ENCODE results near the gene TMEM141. TPM values are rescaled to one million over a fixed set of nuclear protein-coding genes. Genes with fewer than 3 reads are reported as not detected.
"Not testable (repeated sequence)": the region's sequence is repeated elsewhere in the genome, so short reads cannot be mapped to it uniquely, and the experiment has no call there.

TMEM141 gene
- total and polyA plus RNA-seq, 12 donors: 48.1 to 107 (median 64.1) TPM

GRCh38 chr9:136753371-136754058, 37.6 kb upstream of the TMEM141 start:
- DNase-seq: no peak
- 88 to 89% methylated on average over 31 of the region's 31 CpGs for WGBS, 2 donors

DNA sequence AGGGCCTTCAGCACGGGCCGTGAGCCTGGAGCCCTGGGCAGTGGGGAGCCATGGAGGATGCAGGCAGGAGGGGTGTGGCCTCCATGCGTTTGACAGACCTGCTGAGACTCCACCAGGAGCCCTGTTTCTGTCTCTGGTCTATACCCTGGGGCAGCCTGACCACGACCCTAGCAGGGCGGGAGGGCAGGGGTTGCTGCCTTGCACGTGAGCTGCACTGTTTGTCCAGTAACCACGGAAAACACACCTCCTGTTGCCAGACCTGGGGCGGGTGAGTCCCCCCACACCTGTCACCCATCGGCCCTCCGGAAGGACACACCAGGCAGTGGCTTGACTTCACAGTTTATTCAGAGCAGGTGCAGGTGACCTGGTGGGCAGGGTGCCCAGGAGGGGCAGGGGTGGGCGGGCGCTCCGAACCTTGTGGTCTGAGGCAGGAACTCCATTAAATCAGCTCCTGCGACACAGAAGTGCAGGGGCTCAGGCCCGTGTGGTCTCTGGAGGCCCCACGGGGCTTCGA, 37.0 kb upstream of the TMEM141 start:
- no peak for DNase-seq

More at GRCh38 chr9:136753371-136754058, 37.6 kb upstream of the TMEM141 start:
- Histone ChIP-seq H3K27ac (no peak overlapping the region), H3K4me1 (peaks cover 8 to 20% (median 17%) of the 10 kb centered on the region in 9 donors), H3K4me3 (no peak overlapping the region), H3K27me3 (no peaks in the 10 kb centered on the region), H3K9me3 (peaks cover 0 to 18% (median 0%) of the 10 kb centered on the region in 11 donors), H3K36me3 (no peaks in the 10 kb centered on the region)
- TF ChIP-seq CTCF (IDR thresholded peaks at IDR 0.05): no peak
- intact Hi-C loops (cut with DNase I): no loop called here
- no peak for ATAC-seq

DNA sequence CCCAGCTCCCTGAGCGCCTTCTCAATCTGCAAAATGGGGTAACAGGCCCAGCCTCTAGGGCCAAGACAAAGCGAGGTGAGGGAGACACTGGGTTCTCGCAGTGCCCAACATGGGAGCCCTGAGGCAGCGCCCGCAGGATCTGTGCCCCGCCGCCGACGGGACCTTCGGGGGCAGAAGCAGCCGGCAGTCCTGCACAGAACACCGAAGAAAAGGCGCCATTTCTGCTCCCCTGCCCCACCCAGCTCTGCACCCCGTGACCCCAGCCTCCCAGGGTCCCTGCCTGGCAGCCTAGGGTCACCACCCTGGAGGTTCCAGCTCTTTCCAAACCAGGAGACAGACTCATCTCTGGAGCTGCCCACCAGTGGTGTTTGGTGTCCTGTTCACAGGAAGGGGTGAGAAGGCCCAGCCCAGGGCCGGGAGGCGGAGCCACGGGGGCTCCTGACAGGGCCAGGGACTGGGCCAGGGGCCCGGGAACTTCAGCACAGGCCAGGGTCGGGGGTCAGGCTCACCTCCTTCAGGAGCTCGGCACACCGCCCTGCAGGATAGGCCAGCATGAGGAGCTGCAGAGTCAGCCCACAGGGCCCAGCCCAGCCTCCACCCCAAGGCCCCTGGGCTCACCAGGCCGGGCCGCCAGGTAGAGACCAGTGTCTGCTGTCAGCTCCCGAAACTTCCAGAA, 36.4 kb upstream of the TMEM141 start:
- peaks cover 0 to 8% (median 5%) of the 10 kb centered on the region in 9 donors for H3K4me1 ChIP-seq
- peaks cover 0 to 18% (median 0%) of the 10 kb centered on the region in 11 donors for H3K9me3 ChIP-seq
- intact Hi-C loops (cut with DNase I): no loop called here
- H3K27ac ChIP-seq: no peak overlapping the region
- 83 to 84% methylated on average over 23 to 24 of the region's 24 CpGs for WGBS, 2 donors
- ATAC-seq (peak in 2 of 8 donors; percentile 3 to 7), DNase-seq (no peak)
- no peaks in the 10 kb centered on the region for H3K36me3 ChIP-seq
- no peaks in the 10 kb centered on the region for H3K27me3 ChIP-seq
- no peak for TF ChIP-seq CTCF (IDR thresholded peaks at IDR 0.05)
- H3K4me3 ChIP-seq: no peak overlapping the region

More for the DNA sequence above, 37.0 kb upstream of the TMEM141 start:
- Histone ChIP-seq H3K4me1 (peaks cover 2 to 14% (median 11%) of the 10 kb centered on the region in 9 donors), H3K9me3 (peaks cover 0 to 18% (median 0%) of the 10 kb centered on the region in 11 donors), H3K4me3 (no peak overlapping the region), H3K27me3 (no peaks in the 10 kb centered on the region), H3K36me3 (no peaks in the 10 kb centered on the region), H3K27ac (no peak overlapping the region)
- TF ChIP-seq CTCF (IDR thresholded peaks at IDR 0.05): no peak
- WGBS, 2 donors: 84 to 85% methylated on average over 17 of the region's 17 CpGs
- peak in 1 of 8 donors; percentile 11 for ATAC-seq
- intact Hi-C loops (cut with DNase I): no loop called here

GRCh38 chr9:136755302-136756133, 35.6 kb upstream of the TMEM141 start:
- H3K36me3 ChIP-seq; H3K4me1 ChIP-seq; ATAC-seq; intact Hi-C loops (cut with DNase I); H3K4me3 ChIP-seq; DNase-seq; H3K27ac ChIP-seq; H3K27me3 ChIP-seq: not testable (repeated sequence)
- peaks cover 0 to 18% (median 0%) of the 10 kb centered on the region in 11 donors for H3K9me3 ChIP-seq
- 89 to 93% methylated on average over 22 of the region's 22 CpGs for WGBS, 2 donors
